PC-9 (cell line): ENCODE results near the gene COX5A.

Source experiments
- EZH2 ChIP-seq: fragments of 200-600 bp; sonication (generic); IDR thresholded peaks from 2 replicates; pipeline ENCODE4 v1.8.0; 2017; ENCODE audit warnings: antibody characterized with exemption, low read depth
- TF ChIP-seq, protein P1 (sequence below): fragments of 200-600 bp; sonication (generic); conservative IDR thresholded peaks from 2 replicates; pipeline ENCODE4 v1.6.1; 2017; ENCODE audit warnings: mixed run types, antibody characterized with exemption, mild to moderate bottlenecking, moderate library complexity

DNA sequence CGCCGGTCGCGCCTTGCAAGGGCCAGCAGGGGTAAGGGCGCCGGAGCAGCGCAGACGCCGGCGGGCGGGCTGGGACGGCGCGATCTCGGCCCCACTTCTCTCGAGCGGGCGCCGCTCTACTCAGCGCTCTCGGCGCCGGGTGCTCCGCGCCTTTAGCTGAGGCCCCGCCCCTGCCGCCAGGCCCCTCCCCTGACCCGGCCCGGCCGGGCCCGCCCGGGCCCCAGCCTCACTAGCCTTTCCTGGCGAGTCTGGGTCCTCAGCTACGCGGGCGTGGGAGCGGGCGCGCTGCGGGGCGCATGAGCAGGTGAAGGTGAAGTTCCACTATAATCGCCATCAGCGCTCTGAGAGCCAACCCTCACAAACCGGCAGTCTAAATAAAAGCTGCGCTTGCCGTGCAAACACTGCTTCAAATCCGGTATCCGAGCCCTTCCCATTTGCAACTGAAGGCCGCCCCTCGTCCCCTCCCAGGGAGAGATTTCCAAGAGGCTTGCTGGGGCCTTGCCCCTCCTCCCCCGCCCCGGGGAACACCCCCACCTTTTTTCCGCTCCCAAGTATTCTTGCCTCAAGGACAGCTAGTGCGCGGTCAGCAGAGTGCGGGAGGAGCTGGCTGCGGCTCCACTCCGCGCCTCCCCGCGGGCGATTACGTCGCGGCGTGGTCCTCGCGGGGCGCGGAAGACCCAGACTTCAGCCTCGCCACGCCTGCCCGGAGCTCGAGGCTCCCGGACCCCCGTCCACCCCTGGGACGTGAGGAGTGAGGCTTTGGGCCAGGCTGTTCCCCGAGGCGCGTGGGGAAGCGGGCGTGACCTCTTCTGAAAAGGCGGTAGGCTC, 19.0 kb upstream of the COX5A start, which contains the start of gene RPP25:
- TF ChIP-seq, protein P1, sequence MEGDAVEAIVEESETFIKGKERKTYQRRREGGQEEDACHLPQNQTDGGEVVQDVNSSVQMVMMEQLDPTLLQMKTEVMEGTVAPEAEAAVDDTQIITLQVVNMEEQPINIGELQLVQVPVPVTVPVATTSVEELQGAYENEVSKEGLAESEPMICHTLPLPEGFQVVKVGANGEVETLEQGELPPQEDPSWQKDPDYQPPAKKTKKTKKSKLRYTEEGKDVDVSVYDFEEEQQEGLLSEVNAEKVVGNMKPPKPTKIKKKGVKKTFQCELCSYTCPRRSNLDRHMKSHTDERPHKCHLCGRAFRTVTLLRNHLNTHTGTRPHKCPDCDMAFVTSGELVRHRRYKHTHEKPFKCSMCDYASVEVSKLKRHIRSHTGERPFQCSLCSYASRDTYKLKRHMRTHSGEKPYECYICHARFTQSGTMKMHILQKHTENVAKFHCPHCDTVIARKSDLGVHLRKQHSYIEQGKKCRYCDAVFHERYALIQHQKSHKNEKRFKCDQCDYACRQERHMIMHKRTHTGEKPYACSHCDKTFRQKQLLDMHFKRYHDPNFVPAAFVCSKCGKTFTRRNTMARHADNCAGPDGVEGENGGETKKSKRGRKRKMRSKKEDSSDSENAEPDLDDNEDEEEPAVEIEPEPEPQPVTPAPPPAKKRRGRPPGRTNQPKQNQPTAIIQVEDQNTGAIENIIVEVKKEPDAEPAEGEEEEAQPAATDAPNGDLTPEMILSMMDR = 0 out of 2 replicates have a peak, but pooled peaks have one; percentile 2
- no peak for TF ChIP-seq EZH2
